Heart left ventricle (tissue), 16 donors: ENCODE measurements around the gene PARP8. TPM values are rescaled to one million over a fixed set of nuclear protein-coding genes. Genes with fewer than 3 reads are reported as not detected.

ENCODE experiments used
- ATAC-seq, 4 donors: fragments of 200-7000 bp; cut with Tn5 transposase; one replicate each; pipeline ENCODE4 v1.9.1; 2020 to 2022; ENCODE audit warnings: moderate library complexity in 4 of 4, mild to moderate bottlenecking in 3 of 4, moderate number of reproducible peaks in 1 of 4
- DNase-seq, 5 donors: peaks; one replicate each; pipeline ENCODE4 v3.0.0-alpha.2; 2020
- H3K27ac ChIP-seq, 12 donors: fragments of 200-600 bp; sonication (generic) in 4 of 12; one replicate each; pipeline versions ENCODE4 v1.5.0 to v1.8.0; 2016 to 2022; ENCODE audit warnings: mild to moderate bottlenecking in 2 of 12
- H3K27me3 ChIP-seq, 9 donors: fragments of 200-600 bp; sonication (generic) in 2 of 9; one replicate each; pipeline versions ENCODE4 v1.5.1 to v1.8.0; 2016 to 2022; ENCODE audit warnings: mild to moderate bottlenecking in 3 of 9
- H3K36me3 ChIP-seq, 9 donors: fragments of 200-600 bp; sonication (generic) in 2 of 9; one replicate each; pipeline versions ENCODE4 v1.5.0 to v1.8.0; 2018 to 2022; ENCODE audit warnings: mild to moderate bottlenecking in 2 of 9
- H3K4me1 ChIP-seq, 12 donors: fragments of 200-600 bp; sonication (generic) in 4 of 12; one replicate each; pipeline versions ENCODE4 v1.5.0 to v1.8.0; 2016 to 2022; ENCODE audit warnings: mild to moderate bottlenecking in 3 of 12
- H3K4me3 ChIP-seq, 12 donors: fragments of 200-600 bp; sonication (generic) in 4 of 12; one replicate each; pipeline versions ENCODE4 v1.5.0 to v1.8.0; 2017 to 2022; ENCODE audit warnings: mild to moderate bottlenecking in 9 of 12, moderate library complexity in 4 of 12
- H3K9me3 ChIP-seq, 12 donors: fragments of 200-600 bp; sonication (generic) in 4 of 12; one replicate each; pipeline versions ENCODE4 v1.5.0 to v1.8.0; 2016 to 2022; ENCODE audit warnings: mild to moderate bottlenecking in 1 of 12
- CTCF ChIP-seq, 12 donors: fragments of 200-600 bp; sonication (generic) in 4 of 12; IDR thresholded peaks; one replicate each; pipeline versions ENCODE4 v1.5.0 to v1.8.0; 2018 to 2022; ENCODE audit warnings: antibody characterized with exemption in 12 of 12, mild to moderate bottlenecking in 5 of 12
- POLR2A ChIP-seq, 2 donors: fragments of 450-650 bp; IDR thresholded peaks; one replicate each; pipeline ENCODE4 v1.6.1; 2017; ENCODE audit warnings: antibody characterized with exemption in 2 of 2, mild to moderate bottlenecking in 2 of 2, moderate library complexity in 2 of 2
- WGBS, 4 donors: extraction: QIAGEN DNeasy Blood & Tissue Kit in 2 of 4; methylation state at CpG; one replicate each; pipeline versions ENCODE4 v1.1.5 to v1.1.7; 2013 to 2018; 5-methylcytosine and 5-hydroxymethylcytosine counted together
- intact Hi-C, 10 donors: fragments of 100-400 bp; cut with DNase I; formaldehyde crosslinking; loops; one replicate each; pipeline versions ENCODE4 v1.11.1 to v1.14.2; 2022
- polyA plus RNA-seq, 2 donors: library from polyadenylated mRNA; stranded (reverse); fragments of 200-250 nt; gene quantifications; one replicate each; pipeline ENCODE4 v1.2.3, GENCODE V29; 2013
- total RNA-seq, 9 donors: library from RNA; depleted of rRNA in 2 of 9; stranded (reverse); fragments of >200 nt in 2 of 9; fragmentation: NEBNext Ultra II Directional in 3 of 9; extraction: Animal tissue kit (Norgen Biotek cat#: 25700) in 3 of 9; gene quantifications; one replicate each; pipeline versions ENCODE4 v1.1.0 to v1.2.4, GENCODE V29; 2016 to 2023
- donor health status: ischemic (EF 13 %, LVEDD 7.1; RV severe dilation, severe dysfunction).
- donor health status: healthy with polysubstance abuse.
- donor health status: DM: no; HTN: yes; CAD: no.
- donor health status: DM: no; HTN: no; CAD: no.
- donor health status: ischemic (EF 25% LVEDD 6.9; RV normal size, moderate dysfunction).
- donor health status: ischemic (EF 25% LVEDD 5.7; RV mildly dilated, moderate dysfunction).
- donor health status: healthy.
- donor health status: DM: yes; HTN: yes; CAD: no.
- donor health status: ischemic (EF 35%, LVEDD 5.7; RV mildly dilated, moderate dysfunction).
- donor health status: nonischemic (EF 11% LVEDD 7.7; RV severe dilation, severe dysfunction).
- donor health status: DM: yes; HTN: yes; CAD: no.
- donor health status: PGD.
- donor health status: ischemic (EF 29% LVEDD 5.4; RV normal size, mild dysfunction).
- donor health status: nonischemic (EF 23%, LVEDD 6.1; RV moderate dilation, normal function).

The PARP8 gene
- total and polyA plus RNA-seq, 11 donors = 1.6 to 22.5 (median 6.0) TPM

DNA sequence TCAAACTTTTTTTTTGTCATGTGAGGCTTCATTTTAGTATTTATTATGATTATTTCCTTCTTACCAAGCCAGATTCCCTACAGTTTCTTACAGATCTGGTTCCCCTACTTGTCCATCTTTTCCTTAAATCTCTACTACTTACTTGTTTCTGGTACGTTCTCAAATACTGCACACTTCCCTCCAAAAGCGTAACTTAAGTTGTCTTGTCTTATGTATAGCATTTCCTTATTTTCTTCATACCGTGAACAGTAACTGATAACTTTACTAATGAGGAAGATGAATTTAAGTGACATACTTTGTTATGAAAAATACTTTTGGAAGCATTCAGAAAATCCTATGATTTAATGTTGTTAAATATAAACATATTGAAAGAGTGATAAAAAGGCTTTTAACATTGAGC is 67.3 kb downstream of the PARP8 start:
- Histone ChIP-seq H3K4me3 (no peak overlapping the region), H3K27ac (no peak overlapping the region), H3K27me3 (no peaks in the 10 kb centered on the region), H3K36me3 (no peaks in the 10 kb centered on the region), H3K9me3 (no peaks in the 10 kb centered on the region), H3K4me1 (peaks cover 0 to 11% (median 0%) of the 10 kb centered on the region in 12 donors)
- WGBS, 4 donors = 89 to 95% (median 93%) methylated on average over 3 of the region's 3 CpGs
- TF ChIP-seq CTCF (IDR thresholded peaks at IDR 0.05) (no peak), POLR2A (IDR thresholded peaks at IDR 0.05) (no peak)
- ATAC-seq (no peak), DNase-seq (no peak)
- intact Hi-C loops = no loop called here

GRCh38 chr5:50738864-50739263 is 72.4 kb downstream of the PARP8 start:
- TF ChIP-seq CTCF (IDR thresholded peaks at IDR 0.05) (no peak), POLR2A (IDR thresholded peaks at IDR 0.05) (no peak)
- no peaks in the 10 kb centered on the region for H3K36me3 ChIP-seq
- H3K27me3 ChIP-seq = no peaks in the 10 kb centered on the region
- peaks cover 0 to 19% (median 0%) of the 10 kb centered on the region in 12 donors for H3K4me1 ChIP-seq
- 84 to 89% (median 86%) methylated on average over 1 of the region's 1 CpG for WGBS, 4 donors
- no peak overlapping the region for H3K27ac ChIP-seq
- H3K4me3 ChIP-seq = no peak overlapping the region
- intact Hi-C loops = no loop called here
- ATAC-seq (no peak), DNase-seq (no peak)
- H3K9me3 ChIP-seq = no peaks in the 10 kb centered on the region

DNA sequence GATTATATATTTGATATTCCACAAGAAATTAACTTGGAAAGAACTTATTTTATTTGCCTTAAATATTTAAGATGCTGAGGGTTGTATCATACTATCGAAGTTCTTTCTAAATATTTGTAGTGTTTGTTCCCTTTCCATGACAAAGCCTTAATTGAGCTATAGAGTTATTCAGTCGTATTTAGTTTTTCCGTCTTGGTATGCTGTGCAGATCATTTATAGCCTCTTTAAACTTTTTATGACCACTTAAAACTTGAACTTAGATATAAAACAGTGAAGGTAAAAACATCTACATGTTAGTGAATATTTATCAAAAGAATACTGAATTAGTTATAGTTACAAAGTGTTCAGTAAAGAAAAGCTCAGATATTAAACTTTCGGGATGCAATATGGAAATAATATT is 74.4 kb downstream of the PARP8 start:
- Histone ChIP-seq H3K27ac (no peak overlapping the region), H3K36me3 (no peaks in the 10 kb centered on the region), H3K4me3 (no peak overlapping the region), H3K4me1 (peaks cover 0 to 27% (median 5%) of the 10 kb centered on the region in 12 donors), H3K27me3 (no peaks in the 10 kb centered on the region), H3K9me3 (no peaks in the 10 kb centered on the region)
- intact Hi-C loops = loop anchor here in 4 of 10 donors (10.0 kb wide), 3 partner anchors 76 to 226 kb away; partner anchors contain the start of gene PARP8 (in 2 of the 4)
- no peak for TF ChIP-seq POLR2A (IDR thresholded peaks at IDR 0.05)
- TF ChIP-seq CTCF (IDR thresholded peaks at IDR 0.05) = no peak
- 95 to 98% (median 96%) methylated on average over 4 of the region's 4 CpGs for WGBS, 4 donors
- DNase-seq (no peak), ATAC-seq (no peak)

DNA sequence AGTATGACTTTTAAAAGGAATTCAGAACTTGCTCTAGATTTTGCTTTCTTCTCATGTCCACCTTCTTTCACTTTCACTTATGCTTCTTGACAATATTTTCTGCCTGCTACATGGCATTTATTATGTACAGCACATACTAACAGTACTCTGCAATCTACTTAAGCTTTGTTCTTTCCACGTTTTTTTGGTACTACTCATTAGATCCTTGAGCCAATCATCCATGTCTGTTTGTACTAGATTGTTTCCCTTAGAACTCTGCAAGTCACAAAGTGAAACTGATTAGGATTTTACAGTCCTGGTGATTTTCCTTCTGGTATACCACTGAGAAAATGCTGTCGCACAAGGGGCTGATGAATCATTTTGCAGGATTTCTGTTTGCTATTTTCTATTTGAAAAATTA is 78.3 kb downstream of the PARP8 start:
- no peak for TF ChIP-seq POLR2A (IDR thresholded peaks at IDR 0.05)
- TF ChIP-seq CTCF (IDR thresholded peaks at IDR 0.05) = no peak
- Histone ChIP-seq H3K36me3 (no peaks in the 10 kb centered on the region), H3K9me3 (no peaks in the 10 kb centered on the region), H3K27ac (peak overlapping the region in 8 of 12 donors; percentile 1 to 71 (median 39)), H3K4me3 (peak overlapping the region in 9 of 12 donors; percentile 24 to 47 (median 37)), H3K27me3 (no peaks in the 10 kb centered on the region), H3K4me1 (peaks cover 0 to 42% (median 5%) of the 10 kb centered on the region in 12 donors)
- WGBS, 4 donors = 24 to 42% (median 29%) methylated on average over 2 of the region's 2 CpGs
- peak in 1 of 4 donors; percentile 46 for ATAC-seq
- DNase-seq = no peak
- intact Hi-C loops = loop anchor here in 7 of 10 donors (5.0 to 10.0 kb wide), 4 partner anchors 77 to 230 kb away; partner anchors contain the start of gene PARP8 (in 6 of the 7)
